H9 (cell line): Measurements from ENCODE around the gene ADAT3. TPM values are rescaled to one million over a fixed set of nuclear protein-coding genes. Genes with fewer than 3 reads are reported as not detected.

Experiments used
- DNase-seq: peaks from one replicate; pipeline ENCODE4 v3.0.0-alpha.2; 2017
- H2AFZ ChIP-seq: one replicate; pipeline ENCODE4 v1.6.1; 2013; ENCODE audit warnings: mild to moderate bottlenecking, low read length, control low read depth, moderate library complexity
- H2AK5ac ChIP-seq: 2 replicates; pipeline ENCODE4 v1.6.1; 2013; ENCODE audit warnings: low read length, control low read depth, mixed read lengths; ENCODE audit not compliant: insufficient read length
- H2BK120ac ChIP-seq: one replicate; pipeline ENCODE4 v1.6.1; 2013; ENCODE audit warnings: low read depth, mild to moderate bottlenecking, low read length, control low read depth, inconsistent platforms; ENCODE audit not compliant: poor library complexity, severe bottlenecking
- H2BK12ac ChIP-seq: 2 replicates; pipeline ENCODE4 v1.6.1; 2013; ENCODE audit warnings: low read length, control low read depth, mixed read lengths, low read depth; ENCODE audit not compliant: insufficient read length
- H2BK15ac ChIP-seq: 2 replicates; pipeline ENCODE4 v1.6.1; 2013; ENCODE audit warnings: low read depth, low read length, control low read depth
- H2BK20ac ChIP-seq: one replicate; pipeline ENCODE4 v1.6.1; 2013; ENCODE audit warnings: low read depth, mild to moderate bottlenecking, low read length, control low read depth, inconsistent platforms; ENCODE audit not compliant: poor library complexity, severe bottlenecking
- H2BK5ac ChIP-seq: 2 replicates; pipeline ENCODE4 v1.6.1; 2013; ENCODE audit warnings: low read length, control low read depth, mixed read lengths; ENCODE audit not compliant: insufficient read length
- H3K14ac ChIP-seq: 2 replicates; pipeline ENCODE4 v1.6.1; 2013; ENCODE audit warnings: low read length, control low read depth; ENCODE audit not compliant: insufficient read depth
- H3K18ac ChIP-seq: 2 replicates; pipeline ENCODE4 v1.6.1; 2013; ENCODE audit warnings: low read depth, mild to moderate bottlenecking, mixed read lengths, low read length, control low read depth; ENCODE audit not compliant: insufficient read length
- H3K23ac ChIP-seq: 2 replicates; pipeline ENCODE4 v1.6.1; 2013; ENCODE audit warnings: low read length, control low read depth, mixed read lengths, low read depth; ENCODE audit not compliant: insufficient read length
- H3K23me2 ChIP-seq: 2 replicates; pipeline ENCODE4 v1.6.1; 2013; ENCODE audit warnings: low read depth, mild to moderate bottlenecking, mixed read lengths, low read length, control low read depth; ENCODE audit not compliant: insufficient read length, poor library complexity, severe bottlenecking
- H3K27ac ChIP-seq: 2 replicates; pipeline ENCODE4 v1.5.1; 2013; ENCODE audit warnings: low read length, control low read depth, mixed read lengths, low read depth; ENCODE audit not compliant: insufficient read length
- H3K27me3 ChIP-seq: 2 replicates; pipeline ENCODE4 v1.6.1; 2013; ENCODE audit warnings: low read length, control low read depth, inconsistent platforms; ENCODE audit not compliant: insufficient read depth
- H3K4ac ChIP-seq: 2 replicates; pipeline ENCODE4 v1.6.1; 2013; ENCODE audit warnings: low read depth, mild to moderate bottlenecking, control low read depth, inconsistent platforms, low read length, moderate library complexity
- H3K4me1 ChIP-seq: 2 replicates; pipeline ENCODE4 v1.6.1; 2013; ENCODE audit warnings: low read length, control low read depth, inconsistent platforms; ENCODE audit not compliant: insufficient read depth
- H3K4me2 ChIP-seq: 2 replicates; pipeline ENCODE4 v1.6.1; 2013; ENCODE audit warnings: low read length, control low read depth, mixed read lengths; ENCODE audit not compliant: insufficient read length, insufficient read depth
- H3K56ac ChIP-seq: 2 replicates; pipeline ENCODE4 v1.6.1; 2013; ENCODE audit warnings: low read depth, mild to moderate bottlenecking, mixed read lengths, low read length, control low read depth; ENCODE audit not compliant: insufficient read length
- H3K79me1 ChIP-seq: 2 replicates; pipeline ENCODE4 v1.6.1; 2013; ENCODE audit warnings: low read depth, mild to moderate bottlenecking, moderate library complexity, low read length, control low read depth, inconsistent platforms; ENCODE audit not compliant: insufficient read depth, poor library complexity, severe bottlenecking
- H3K79me2 ChIP-seq: 2 replicates; pipeline ENCODE4 v1.6.1; 2013; ENCODE audit warnings: low read length, control low read depth, inconsistent platforms; ENCODE audit not compliant: insufficient read depth
- H3K9ac ChIP-seq: 2 replicates; pipeline ENCODE4 v1.6.1; 2013; ENCODE audit warnings: low read length, control low read depth, mixed read lengths; ENCODE audit not compliant: insufficient read length; ENCODE audit errors: extremely low read depth
- H3K9me3 ChIP-seq: one replicate; pipeline ENCODE4 v1.6.1; 2013; ENCODE audit warnings: low read depth, low read length, inconsistent platforms; ENCODE audit not compliant: control insufficient read depth
- H3T11ph ChIP-seq: one replicate; pipeline ENCODE4 v1.6.1; 2013; ENCODE audit warnings: mild to moderate bottlenecking, low read length, control low read depth, inconsistent platforms
- H4K20me1 ChIP-seq: one replicate; pipeline ENCODE4 v1.6.1; 2013; ENCODE audit not compliant: control insufficient read depth, insufficient read length, insufficient read depth
- H4K5ac ChIP-seq: 2 replicates; pipeline ENCODE4 v1.6.1; 2013; ENCODE audit warnings: low read depth, mild to moderate bottlenecking, mixed read lengths, low read length, control low read depth; ENCODE audit not compliant: insufficient read length
- H4K8ac ChIP-seq: replicated peaks from 2 replicates; pipeline ENCODE4 v1.6.1; 2013; ENCODE audit warnings: low read length, control low read depth, mixed read lengths, low read depth; ENCODE audit not compliant: insufficient read length
- H4K91ac ChIP-seq: 2 replicates; pipeline ENCODE4 v1.6.1; 2013; ENCODE audit warnings: low read depth, mild to moderate bottlenecking, moderate library complexity, mixed read lengths, low read length, control low read depth; ENCODE audit not compliant: insufficient read length
- H3K27ac Mint-ChIP-seq, 3 experiments: 2 replicates in 2 of 3; 3 replicates in 1 of 3; pipeline ENCODE4 v1.8.0; 2020 to 2021; ENCODE audit warnings: mixed read lengths in 3 of 3, mild to moderate bottlenecking in 1 of 3, moderate library complexity in 1 of 3
- H3K27me3 Mint-ChIP-seq: 2 replicates; pipeline ENCODE4 v1.8.0; 2021; ENCODE audit warnings: low read depth, mild to moderate bottlenecking, moderate library complexity, mixed read lengths
- H3K36me3 Mint-ChIP-seq, 3 experiments: 2 replicates in 2 of 3; 3 replicates in 1 of 3; pipeline ENCODE4 v1.8.0; 2020 to 2021; ENCODE audit warnings: low read depth in 3 of 3, mixed read lengths in 3 of 3; ENCODE audit not compliant: insufficient read depth in 1 of 3
- H3K4me1 Mint-ChIP-seq, 2 experiments: 2 replicates each; pipeline ENCODE4 v1.8.0; 2020; ENCODE audit warnings: mixed read lengths in 2 of 2
- H3K4me3 Mint-ChIP-seq, 2 experiments: 2 replicates in 1 of 2; 3 replicates in 1 of 2; pipeline ENCODE4 v1.8.0; 2020 to 2021; ENCODE audit warnings: mild to moderate bottlenecking in 2 of 2, mixed read lengths in 2 of 2, moderate library complexity in 1 of 2
- H3K9me3 Mint-ChIP-seq, 2 experiments: 2 replicates in 1 of 2; 3 replicates in 1 of 2; pipeline ENCODE4 v1.8.0; 2020; ENCODE audit warnings: mild to moderate bottlenecking in 2 of 2, mixed read lengths in 2 of 2, moderate library complexity in 1 of 2
- CTCF ChIP-seq: fragments of 200-600 bp; sonication (generic); conservative IDR thresholded peaks from 3 replicates; pipeline ENCODE4 v1.8.0; 2021; ENCODE audit warnings: antibody characterized with exemption, mild to moderate bottlenecking
- WGBS: extraction: QIAGEN DNeasy Blood & Tissue Kit; methylation state at CpG from one replicate; pipeline ENCODE4 v1.1.7; 2013; ENCODE audit warnings: missing lambda C conversion rate, low lambda C conversion rate, mixed read lengths; ENCODE audit not compliant: insufficient read length; ENCODE audit errors: extremely low coverage; 5-methylcytosine and 5-hydroxymethylcytosine counted together
- total RNA-seq: library from RNA; stranded (reverse); gene quantifications from 2 replicates; pipeline ENCODE4 v1.2.1, GENCODE V29; 2021

Gene ADAT3
- total RNA-seq, 1 experiment from 2014 or later, result 12.2 TPM

GRCh38 chr19:1944088-1944915, 39.1 kb downstream of the ADAT3 start:
- DNase-seq, result no peak
- H3T11ph ChIP-seq, result no peak overlapping the region
- TF ChIP-seq CTCF, result no peak
- no peak overlapping the region for H2BK120ac ChIP-seq
- H2BK15ac ChIP-seq, result no peak overlapping the region
- H4K8ac ChIP-seq, result no peak overlapping the region
- H4K20me1 ChIP-seq, result no peaks in the 10 kb centered on the region
- H3K23ac ChIP-seq, result no peak overlapping the region
- H4K91ac ChIP-seq, result no peak overlapping the region
- no peak overlapping the region for H3K14ac ChIP-seq
- Mint-ChIP-seq H3K27me3 (no peaks in the 10 kb centered on the region), H3K36me3 (peaks cover 2 to 5% (median 4%) of the 10 kb centered on the region in 3 experiments; a peak in 6 of 7 replicates), H3K9me3 (no peaks in the 10 kb centered on the region), H3K4me1 (peaks cover 21 to 28% of the 10 kb centered on the region in 2 experiments), H3K4me3 (peak overlapping the region; percentile 17 to 25; a peak in 3 of 5 replicates), H3K27ac (0 out of 7 replicates have a peak overlapping the region, but pooled peaks of 1 of the 3 experiments have one; percentile 53)
- peaks cover 11% of the 10 kb centered on the region for H3K23me2 ChIP-seq
- H3K4me2 ChIP-seq, result no peak overlapping the region
- H3K9me3 ChIP-seq, result no peaks in the 10 kb centered on the region
- H4K5ac ChIP-seq, result no peak overlapping the region
- no peak overlapping the region for H3K56ac ChIP-seq
- H3K79me2 ChIP-seq, result peaks cover 48% of the 10 kb centered on the region
- H3K18ac ChIP-seq, result no peak overlapping the region
- H3K9ac ChIP-seq, result no peak overlapping the region
- peaks cover 9% of the 10 kb centered on the region for H3K79me1 ChIP-seq
- no peak overlapping the region for H2BK12ac ChIP-seq
- H3K4ac ChIP-seq, result no peak overlapping the region
- no peaks in the 10 kb centered on the region for H3K27me3 ChIP-seq
- H3K27ac ChIP-seq, result no peak overlapping the region
- no peak overlapping the region for H2AFZ ChIP-seq
- WGBS, result no CpG with 5 or more reads among the region's 42 CpGs
- no peak overlapping the region for H2AK5ac ChIP-seq
- no peak overlapping the region for H2BK20ac ChIP-seq
- no peak overlapping the region for H2BK5ac ChIP-seq
- no peaks in the 10 kb centered on the region; the same call in 1 of the 2 replicates for H3K4me1 ChIP-seq
